ENCODE measurements around the gene TMPRSS6. TPM values are rescaled to one million over a fixed set of nuclear protein-coding genes. Genes with fewer than 3 reads are reported as not detected.

Gene TMPRSS6
- total and polyA plus RNA-seq, 2 of the 13 experiments (the other 11 are each of a cell fraction or from before 2014, with no cell fraction given): 4.2 to 4.8 TPM

GRCh38 chr22:37023743-37024338, 85.7 kb downstream of the TMPRSS6 start (continued):
- TF ChIP-seq, protein P1, sequence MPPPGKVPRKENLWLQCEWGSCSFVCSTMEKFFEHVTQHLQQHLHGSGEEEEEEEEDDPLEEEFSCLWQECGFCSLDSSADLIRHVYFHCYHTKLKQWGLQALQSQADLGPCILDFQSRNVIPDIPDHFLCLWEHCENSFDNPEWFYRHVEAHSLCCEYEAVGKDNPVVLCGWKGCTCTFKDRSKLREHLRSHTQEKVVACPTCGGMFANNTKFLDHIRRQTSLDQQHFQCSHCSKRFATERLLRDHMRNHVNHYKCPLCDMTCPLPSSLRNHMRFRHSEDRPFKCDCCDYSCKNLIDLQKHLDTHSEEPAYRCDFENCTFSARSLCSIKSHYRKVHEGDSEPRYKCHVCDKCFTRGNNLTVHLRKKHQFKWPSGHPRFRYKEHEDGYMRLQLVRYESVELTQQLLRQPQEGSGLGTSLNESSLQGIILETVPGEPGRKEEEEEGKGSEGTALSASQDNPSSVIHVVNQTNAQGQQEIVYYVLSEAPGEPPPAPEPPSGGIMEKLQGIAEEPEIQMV (CRISPR knock-in tag; IDR thresholded peaks at IDR 0.05; ENCODE audit: low read depth): no peak
- TF ChIP-seq ZNF839 (CRISPR knock-in tag; IDR thresholded peaks at IDR 0.05; ENCODE audit: borderline replicate concordance): no peak
- TF ChIP-seq NR2F1 (CRISPR knock-in tag; IDR thresholded peaks at IDR 0.05): peak; percentile 86 to 88
- TF ChIP-seq GATAD1 (CRISPR knock-in tag; IDR thresholded peaks at IDR 0.05): no peak
- TF ChIP-seq ZNF367 (CRISPR knock-in tag; IDR thresholded peaks at IDR 0.05; ENCODE audit: borderline replicate concordance): no peak
- no peak; the same call in 1 of the 2 replicates for TF ChIP-seq KDM2A (CRISPR knock-in tag; IDR thresholded peaks at IDR 0.05; ENCODE audit: borderline replicate concordance, low read depth)
- no peak for TF ChIP-seq PHF20 (CRISPR knock-in tag; IDR thresholded peaks at IDR 0.05)
- TF ChIP-seq, protein P2, sequence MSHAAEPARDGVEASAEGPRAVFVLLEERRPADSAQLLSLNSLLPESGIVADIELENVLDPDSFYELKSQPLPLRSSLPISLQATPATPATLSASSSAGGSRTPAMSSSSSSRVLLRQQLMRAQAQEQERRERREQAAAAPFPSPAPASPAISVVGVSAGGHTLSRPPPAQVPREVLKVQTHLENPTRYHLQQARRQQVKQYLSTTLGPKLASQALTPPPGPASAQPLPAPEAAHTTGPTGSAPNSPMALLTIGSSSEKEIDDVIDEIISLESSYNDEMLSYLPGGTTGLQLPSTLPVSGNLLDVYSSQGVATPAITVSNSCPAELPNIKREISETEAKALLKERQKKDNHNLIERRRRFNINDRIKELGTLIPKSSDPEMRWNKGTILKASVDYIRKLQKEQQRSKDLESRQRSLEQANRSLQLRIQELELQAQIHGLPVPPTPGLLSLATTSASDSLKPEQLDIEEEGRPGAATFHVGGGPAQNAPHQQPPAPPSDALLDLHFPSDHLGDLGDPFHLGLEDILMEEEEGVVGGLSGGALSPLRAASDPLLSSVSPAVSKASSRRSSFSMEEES (CRISPR knock-in tag; IDR thresholded peaks at IDR 0.05): no peak
- TF ChIP-seq SRSF9 (IDR thresholded peaks at IDR 0.05; ENCODE audit: borderline replicate concordance, insufficient read depth, low read depth, low read length, poor library complexity, severe bottlenecking): no peak
- no peak for TF ChIP-seq RFX3 (CRISPR knock-in tag; IDR thresholded peaks at IDR 0.05)
- peak; percentile 40; the same call in 1 of the 2 replicates for TF ChIP-seq TMF1 (CRISPR knock-in tag; IDR thresholded peaks at IDR 0.05; ENCODE audit: low read depth)
- no peak for TF ChIP-seq ZNF552 (CRISPR knock-in tag; IDR thresholded peaks at IDR 0.05; ENCODE audit: borderline replicate concordance)
- TF ChIP-seq EEA1 (CRISPR knock-in tag; IDR thresholded peaks at IDR 0.05; ENCODE audit: borderline replicate concordance): no peak
- TF ChIP-seq ZNF160 (CRISPR knock-in tag; IDR thresholded peaks at IDR 0.05): no peak
- peak; percentile 93 for TF ChIP-seq NR2C2 (CRISPR knock-in tag; IDR thresholded peaks at IDR 0.05; ENCODE audit: borderline replicate concordance)
- TF ChIP-seq, protein P3, sequence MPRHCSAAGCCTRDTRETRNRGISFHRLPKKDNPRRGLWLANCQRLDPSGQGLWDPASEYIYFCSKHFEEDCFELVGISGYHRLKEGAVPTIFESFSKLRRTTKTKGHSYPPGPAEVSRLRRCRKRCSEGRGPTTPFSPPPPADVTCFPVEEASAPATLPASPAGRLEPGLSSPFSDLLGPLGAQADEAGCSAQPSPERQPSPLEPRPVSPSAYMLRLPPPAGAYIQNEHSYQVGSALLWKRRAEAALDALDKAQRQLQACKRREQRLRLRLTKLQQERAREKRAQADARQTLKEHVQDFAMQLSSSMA (CRISPR knock-in tag; IDR thresholded peaks at IDR 0.05): no peak
- peak; percentile 30; the same call in 1 of the 2 replicates for TF ChIP-seq NFKB2 (CRISPR knock-in tag; IDR thresholded peaks at IDR 0.05; ENCODE audit: borderline replicate concordance)
- no peak for TF ChIP-seq ZNF383 (CRISPR knock-in tag; IDR thresholded peaks at IDR 0.05; ENCODE audit: borderline replicate concordance)
- no peak for TF ChIP-seq ADNP (CRISPR knock-in tag; IDR thresholded peaks at IDR 0.05)
- no peak for TF ChIP-seq TBP (CRISPR knock-in tag; IDR thresholded peaks at IDR 0.05)
- no peak for TF ChIP-seq DDIT3 (CRISPR knock-in tag; IDR thresholded peaks at IDR 0.05)
- TF ChIP-seq, protein P4, sequence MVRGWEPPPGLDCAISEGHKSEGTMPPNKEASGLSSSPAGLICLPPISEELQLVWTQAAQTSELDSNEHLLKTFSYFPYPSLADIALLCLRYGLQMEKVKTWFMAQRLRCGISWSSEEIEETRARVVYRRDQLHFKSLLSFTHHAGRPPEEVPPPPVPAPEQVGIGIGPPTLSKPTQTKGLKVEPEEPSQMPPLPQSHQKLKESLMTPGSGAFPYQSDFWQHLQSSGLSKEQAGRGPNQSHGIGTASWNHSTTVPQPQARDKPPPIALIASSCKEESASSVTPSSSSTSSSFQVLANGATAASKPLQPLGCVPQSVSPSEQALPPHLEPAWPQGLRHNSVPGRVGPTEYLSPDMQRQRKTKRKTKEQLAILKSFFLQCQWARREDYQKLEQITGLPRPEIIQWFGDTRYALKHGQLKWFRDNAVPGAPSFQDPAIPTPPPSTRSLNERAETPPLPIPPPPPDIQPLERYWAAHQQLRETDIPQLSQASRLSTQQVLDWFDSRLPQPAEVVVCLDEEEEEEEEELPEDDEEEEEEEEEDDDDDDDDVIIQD (CRISPR knock-in tag; IDR thresholded peaks at IDR 0.05; ENCODE audit: low read depth): no peak
- no peak for TF ChIP-seq ZNF496 (CRISPR knock-in tag; IDR thresholded peaks at IDR 0.05; ENCODE audit: insufficient replicate concordance)
- peak; percentile 10 for TF ChIP-seq YY1 (IDR thresholded peaks at IDR 0.05; ENCODE audit: insufficient read depth, insufficient replicate concordance, low read depth, low read length)
